ENCODE data around the gene LUZP2.

The LUZP2 gene

DNA sequence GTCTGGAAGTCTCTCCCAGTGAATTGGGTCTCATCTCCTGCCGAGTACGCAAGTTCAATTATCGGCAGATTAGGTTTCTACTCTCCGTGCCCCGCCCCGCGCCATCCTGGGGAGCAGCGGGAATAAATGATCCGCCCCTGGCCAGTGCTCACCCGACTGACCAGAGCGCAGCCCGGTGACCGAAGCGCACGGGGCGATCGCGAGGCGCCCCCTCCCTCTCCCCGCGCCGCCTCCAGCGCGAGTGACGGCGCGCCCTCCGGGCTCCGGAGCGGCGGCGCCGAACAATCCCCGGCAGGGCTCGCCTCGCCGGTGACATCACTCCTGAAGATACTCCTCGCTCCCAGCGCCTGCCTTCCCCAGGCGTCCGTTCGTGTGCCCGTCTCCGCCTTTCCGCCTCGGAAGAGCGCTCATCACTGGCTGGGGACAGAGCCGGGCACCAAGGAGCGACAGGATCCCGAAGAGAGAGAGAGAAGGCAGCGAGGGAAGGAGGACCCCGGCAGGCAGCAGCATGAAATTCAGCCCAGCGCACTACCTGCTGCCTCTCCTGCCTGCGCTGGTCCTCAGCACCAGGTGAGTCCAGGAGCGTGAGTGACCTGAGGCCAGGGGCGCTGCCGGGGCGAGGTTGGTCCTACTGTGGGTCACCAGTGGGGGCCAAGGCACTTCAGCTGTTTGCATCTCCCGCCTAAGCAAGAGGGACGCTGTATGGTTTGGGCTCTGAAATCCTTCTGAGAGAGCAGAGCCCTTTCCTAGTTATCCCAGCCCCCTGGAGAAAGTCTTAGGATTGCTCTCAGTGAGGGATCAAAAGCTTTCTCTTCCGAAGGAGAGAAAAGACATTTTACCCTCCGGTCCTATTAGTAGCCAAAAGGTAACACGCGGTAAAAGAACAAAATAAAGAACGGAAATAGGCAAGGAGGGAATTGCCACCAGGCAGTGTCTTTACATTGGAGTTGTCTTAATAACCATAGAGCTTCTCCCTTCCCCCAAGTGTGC, at the start of gene LUZP2:
TSS of gene LUZP2 (plus strand) at position 318 of the 990 bp plus-strand sequence.
- DNase-seq = no peak

DNA sequence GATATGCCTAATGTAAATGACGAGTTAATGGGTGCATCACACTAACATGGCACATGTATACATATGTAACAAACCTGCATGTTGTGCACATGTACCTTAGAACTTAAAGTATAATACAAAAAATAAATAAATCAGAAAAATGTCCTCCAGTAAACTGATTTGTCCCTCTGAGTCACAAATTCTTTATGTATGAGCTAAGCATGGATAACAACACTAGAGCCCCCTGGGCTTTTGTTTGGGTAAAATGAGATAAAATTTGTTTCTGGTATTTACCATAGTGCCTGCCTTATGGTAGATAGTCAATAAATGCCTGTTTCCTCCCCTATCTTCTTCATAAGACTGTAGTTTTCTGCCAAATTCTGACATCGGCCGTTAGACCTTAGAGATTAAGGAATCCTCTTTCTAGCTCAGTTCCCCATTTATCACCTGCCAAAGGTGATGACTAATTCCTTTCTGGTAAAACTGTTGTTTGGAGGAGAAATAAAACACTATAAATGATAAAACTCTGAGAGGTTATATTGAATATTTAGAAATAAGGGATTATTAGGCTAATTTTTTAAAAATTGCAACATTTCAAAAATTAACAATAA, 43.6 kb upstream of the LUZP2 start:
- DNase-seq = no peak

- DNase-seq = no peak
Observed at GRCh38 chr11:24457985-24458384, 38.9 kb upstream of the LUZP2 start.

DNA sequence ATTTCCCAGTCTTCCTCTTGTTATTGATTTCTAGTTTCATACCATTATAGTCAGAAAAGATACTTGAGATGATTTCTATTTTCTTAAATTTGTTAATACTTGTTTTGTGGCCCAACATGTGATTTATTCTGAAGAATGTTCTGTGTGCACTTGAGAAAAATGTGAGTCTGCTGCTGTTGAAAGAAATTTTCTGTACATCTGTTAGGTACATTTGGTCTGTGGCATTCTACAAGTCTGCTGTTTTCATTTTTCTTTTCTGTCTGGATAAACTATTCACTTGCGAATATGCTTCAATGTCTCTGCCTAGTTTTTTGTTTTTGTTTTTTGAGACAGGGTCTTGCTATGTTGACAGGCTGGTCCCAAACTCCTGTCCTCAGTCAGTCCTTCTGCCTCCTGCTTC, 26.4 kb upstream of the LUZP2 start:
- no peak for DNase-seq

GRCh38 chr11:24471084-24471483, 25.8 kb upstream of the LUZP2 start:
- DNase-seq = no peak

DNA sequence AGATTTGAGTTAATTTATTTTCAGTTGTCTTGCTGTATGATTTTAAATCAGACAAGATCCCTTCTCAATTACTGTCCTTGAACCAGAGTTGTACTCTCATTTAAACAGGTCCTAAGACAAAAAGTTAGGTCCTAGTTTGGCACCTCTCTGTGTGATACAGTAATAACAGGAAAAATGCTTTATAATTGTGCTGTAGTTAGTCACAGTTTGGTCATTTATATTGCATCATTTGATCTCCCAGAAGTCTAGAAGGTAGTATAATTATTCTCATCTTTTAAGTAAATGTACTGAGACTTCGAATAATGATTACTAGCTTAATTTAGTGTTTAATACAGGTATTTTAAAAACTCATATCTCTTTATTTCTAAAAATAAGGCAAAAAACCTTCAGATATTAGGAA, 18.1 kb upstream of the LUZP2 start:
- DNase-seq = no peak

DNA sequence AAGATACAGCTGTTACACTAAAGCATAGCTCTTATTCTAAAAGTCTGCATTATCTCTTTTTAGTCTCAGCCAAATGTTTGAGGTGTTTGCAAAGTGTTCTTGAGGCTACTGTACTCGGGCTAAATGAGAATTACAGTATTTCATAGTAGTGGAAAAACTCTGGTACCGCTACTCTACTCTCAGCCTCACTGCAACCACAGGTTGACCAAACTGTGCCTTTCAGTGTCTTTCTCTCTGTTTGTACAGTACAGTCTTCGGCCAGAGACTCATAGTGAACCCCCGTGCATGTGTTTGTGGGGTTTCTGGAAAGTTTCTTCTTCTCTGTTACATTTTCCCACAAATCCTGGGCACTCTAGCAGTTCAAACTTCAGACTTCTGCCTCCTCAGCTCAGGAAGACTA, 7.4 kb upstream of the LUZP2 start:
- no peak for DNase-seq

- DNase-seq = no peak
Observed at GRCh38 chr11:24496386-24496735, 492 bp upstream of the LUZP2 start.

DNA sequence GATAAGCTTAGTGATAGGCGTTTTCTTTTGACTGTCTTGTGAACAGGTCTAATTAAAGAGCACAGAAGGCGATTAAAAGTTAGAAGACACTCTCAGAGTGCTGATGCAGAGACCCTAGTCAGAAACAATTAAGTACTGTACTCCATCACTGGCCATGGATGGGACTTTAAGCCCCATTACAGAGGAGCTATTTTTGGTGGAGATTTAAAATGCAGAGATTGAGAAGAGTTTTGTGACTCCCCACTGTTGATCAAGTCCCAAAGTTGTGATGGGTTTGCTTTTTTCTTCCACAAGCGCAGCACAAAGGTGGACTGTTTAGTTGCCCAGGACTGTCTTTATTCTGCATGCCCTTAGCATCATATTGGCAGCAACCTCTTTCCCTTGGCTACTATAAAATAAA, 978 bp downstream of the LUZP2 start:
- no peak for DNase-seq

DNA sequence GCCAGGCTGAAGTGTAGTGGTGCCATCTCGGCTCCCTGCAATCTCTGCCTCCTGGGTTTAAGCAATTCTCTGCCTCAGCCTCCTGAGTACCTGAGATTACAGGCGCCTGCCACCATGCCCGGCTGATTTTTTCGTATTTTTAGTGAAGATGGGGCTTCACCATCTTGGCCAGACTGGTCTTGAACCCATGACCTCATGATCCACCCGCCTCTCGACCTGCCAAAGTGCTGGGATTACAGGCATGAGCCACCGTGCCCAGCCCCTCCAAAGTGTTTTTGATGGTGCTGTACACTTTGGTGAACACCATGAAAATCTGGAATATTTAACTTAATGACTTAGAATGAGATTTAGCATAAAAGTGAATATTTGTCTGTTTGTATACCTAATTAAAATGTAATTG, 5.6 kb downstream of the LUZP2 start:
- DNase-seq = no peak

GRCh38 chr11:24509114-24509513, 12.3 kb downstream of the LUZP2 start:
- DNase-seq = no peak

- DNase-seq = no peak
Observed at GRCh38 chr11:24511511-24511910, 14.7 kb downstream of the LUZP2 start.

DNA sequence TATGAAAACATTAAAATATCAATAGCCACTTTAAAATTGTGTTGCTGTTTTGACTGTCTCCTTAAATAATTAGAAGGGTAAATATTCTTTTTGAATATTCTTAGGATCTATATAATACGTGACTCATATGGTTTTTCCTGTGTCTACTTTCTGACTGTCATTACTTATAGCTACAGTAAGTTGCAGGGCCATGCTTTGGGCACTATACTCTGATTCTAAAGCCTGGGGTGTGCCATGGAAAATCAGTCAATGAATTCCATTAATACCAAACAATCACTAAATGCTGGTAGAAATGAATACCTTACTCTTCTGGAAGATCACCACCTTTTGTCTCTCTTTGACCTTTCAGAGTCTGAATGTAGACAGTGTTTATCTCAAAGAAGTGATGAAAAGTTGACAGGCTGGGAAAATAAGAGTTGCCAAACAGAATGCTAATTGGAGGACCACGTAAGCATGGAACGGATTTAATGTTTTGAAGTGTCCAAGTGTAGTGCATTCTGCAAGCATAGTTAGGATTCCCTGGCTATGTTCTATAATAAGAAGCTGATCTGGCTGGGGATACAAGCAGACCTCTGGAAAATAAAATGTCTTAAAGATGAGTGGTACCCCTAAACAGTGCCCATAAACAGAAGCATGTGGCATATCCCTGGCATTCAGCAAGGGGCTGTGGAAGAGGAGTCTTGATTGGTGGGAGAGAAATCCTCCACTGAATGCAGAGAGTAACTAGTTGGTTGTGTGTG, 16.8 kb downstream of the LUZP2 start:
- no peak for DNase-seq

DNA sequence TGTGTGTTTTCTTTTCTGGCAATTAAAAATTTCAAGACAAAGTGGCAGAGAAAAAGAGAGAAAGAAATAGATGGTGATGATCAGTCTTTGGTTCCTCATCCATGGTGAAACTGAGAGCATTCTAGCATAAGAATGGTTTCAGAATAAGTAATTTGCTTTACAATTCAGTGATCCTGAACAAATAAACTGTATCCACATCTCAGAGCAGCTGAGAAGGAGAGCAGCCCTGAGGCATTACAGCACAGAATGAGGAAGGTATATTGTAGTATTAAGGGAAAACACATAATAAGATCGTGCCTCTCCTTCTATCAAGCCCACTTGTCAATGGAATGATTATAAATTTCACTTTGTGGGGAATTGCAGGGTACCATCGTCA, 17.4 kb downstream of the LUZP2 start:
- no peak for DNase-seq

- DNase-seq = no peak
Observed at GRCh38 chr11:24515632-24516031, 18.8 kb downstream of the LUZP2 start.

- no peak for DNase-seq
Observed at GRCh38 chr11:24516638-24517037, 19.8 kb downstream of the LUZP2 start.

- DNase-seq = no peak
Observed at GRCh38 chr11:24521601-24522000, 24.7 kb downstream of the LUZP2 start.

- no peak for DNase-seq
Observed at GRCh38 chr11:24524156-24524555, 27.3 kb downstream of the LUZP2 start.

DNA sequence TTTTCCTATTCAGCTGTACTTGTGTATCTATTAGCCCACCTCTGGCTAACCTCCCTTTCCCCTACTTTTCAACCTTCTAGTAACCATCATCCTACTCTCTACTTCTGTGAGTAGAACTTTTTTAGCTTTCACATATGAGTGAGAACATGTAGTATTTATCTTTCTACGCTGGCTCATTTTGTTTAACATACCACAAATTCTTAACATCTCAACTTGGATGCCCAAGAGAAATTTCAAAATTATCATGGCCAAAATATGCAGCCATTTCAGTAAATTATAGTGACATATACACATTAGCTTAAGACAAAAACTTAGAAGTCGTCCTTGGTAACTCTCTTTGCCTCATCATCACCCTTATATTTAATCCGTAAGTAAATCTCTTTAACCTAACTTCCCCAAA, 34.7 kb downstream of the LUZP2 start:
- no peak for DNase-seq

DNA sequence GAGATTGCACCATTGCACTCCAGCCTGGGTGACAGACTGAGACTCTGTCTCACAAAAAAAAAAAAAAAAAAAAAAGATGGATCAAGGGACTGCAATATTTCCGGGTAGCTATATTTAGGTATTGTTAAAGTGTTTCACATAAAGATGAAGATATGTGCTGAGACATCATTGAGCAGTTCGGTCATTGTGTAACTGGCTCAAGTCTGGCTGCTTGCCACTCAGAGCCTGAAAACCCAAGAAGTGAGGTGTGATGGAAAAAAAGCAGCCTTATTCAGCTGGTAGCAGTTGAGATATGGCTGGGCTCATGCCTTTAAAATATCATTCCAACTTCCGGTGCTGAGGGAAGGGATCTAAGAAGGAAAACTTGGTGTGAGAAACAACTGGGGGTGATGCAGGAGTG, 46.9 kb downstream of the LUZP2 start:
- DNase-seq = no peak

GRCh38 chr11:24556693-24557092, 59.8 kb downstream of the LUZP2 start:
- DNase-seq = no peak

DNA sequence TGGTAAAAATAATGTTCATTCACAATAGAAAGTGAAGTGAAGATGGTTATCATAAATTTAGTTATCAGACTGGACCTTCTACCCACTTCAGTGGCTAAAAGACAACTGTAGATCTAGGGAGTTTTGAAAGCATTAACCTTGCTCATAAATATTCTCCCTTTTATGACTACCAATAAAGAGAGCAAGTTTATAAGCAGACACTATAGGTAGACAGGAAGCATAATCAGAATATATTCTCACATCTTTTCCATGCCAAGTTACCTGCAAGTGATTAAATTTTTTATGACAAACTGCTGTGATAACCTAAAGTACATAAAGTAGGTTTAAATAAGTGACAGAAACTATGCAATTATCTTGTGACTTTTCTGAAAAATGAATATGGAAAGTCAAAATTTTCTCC, 62.5 kb downstream of the LUZP2 start:
- DNase-seq = no peak

GRCh38 chr11:24560324-24560723, 63.5 kb downstream of the LUZP2 start:
- DNase-seq = no peak

- no peak for DNase-seq
Observed at GRCh38 chr11:24567380-24567779, 70.5 kb downstream of the LUZP2 start.

All from AML-193 (cell line).